Measurements from ENCODE around the gene CCDC157.

DNA sequence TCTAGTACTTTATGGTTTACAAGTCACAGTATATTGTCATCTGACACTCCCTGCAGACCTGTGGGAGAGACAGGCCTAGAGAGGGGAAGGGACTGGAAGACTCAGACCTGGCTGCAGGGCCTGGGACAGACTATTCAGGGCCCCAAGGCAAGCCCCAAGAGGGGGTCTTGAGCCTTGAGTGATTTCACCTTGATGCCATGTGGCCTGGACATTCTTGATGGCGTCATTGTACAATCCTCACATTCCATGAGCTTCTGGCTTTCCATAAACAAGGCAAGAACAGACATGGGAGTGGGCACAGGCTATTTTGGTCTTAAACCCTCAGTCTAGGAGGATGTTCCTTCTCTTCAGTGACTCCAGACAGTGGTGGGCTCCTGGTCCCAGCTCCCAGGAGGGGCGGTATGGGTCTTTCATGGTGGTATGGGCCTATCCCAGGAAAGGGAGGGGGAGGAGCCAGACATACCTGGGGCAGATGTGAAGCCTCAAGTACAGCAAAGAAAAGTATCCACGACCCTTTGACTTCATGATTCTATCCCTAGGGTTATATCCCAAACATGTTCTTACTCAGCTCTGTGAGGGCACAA, 28.2 kb upstream of the CCDC157 start:
- no peak for TF ChIP-seq POLR2A (IDR thresholded peaks at IDR 0.05)
- no peak for TF ChIP-seq CTCF (IDR thresholded peaks at IDR 0.05)
